ENCODE results near the gene DEFB131B.
"Not testable (repeated sequence)": the region's sequence is repeated elsewhere in the genome, so short reads cannot be mapped to it uniquely, and the experiment has no call there.

Gene DEFB131B

GRCh38 chr11:71911986-71912340, 33.7 kb downstream of the DEFB131B start:
- not testable (repeated sequence) for DNase-seq

- no peak for DNase-seq
These were observed 35.7 kb downstream of the DEFB131B start for GRCh38 chr11:71913756-71914526.

- no peak for DNase-seq
These were observed 36.5 kb downstream of the DEFB131B start for GRCh38 chr11:71914617-71915189.

- no peak for DNase-seq
These were observed 39.4 kb downstream of the DEFB131B start for GRCh38 chr11:71917646-71918140.

- DNase-seq = peak; percentile 95 to 98
These were observed 49.8 kb downstream of the DEFB131B start, which contains the start of gene XNDC1N for GRCh38 chr11:71927820-71928736. Gene XNDC1N, minus strand, starts transcription at chr11:71928594. Its CDS starts 5,241 bp downstream, at chr11:71923353.

- DNase-seq = peak; percentile 97 to 98
These were observed 50.6 kb downstream of the DEFB131B start, which contains the start of gene RNF121 for GRCh38 chr11:71928737-71929443. Gene RNF121, plus strand, starts transcription at chr11:71929046. Its CDS starts 16 bp downstream, at chr11:71929062.

GRCh38 chr11:71929491-71929890, 51.2 kb downstream of the DEFB131B start:
- DNase-seq = no peak

- DNase-seq = no peak
These were observed 52.4 kb downstream of the DEFB131B start for GRCh38 chr11:71930556-71931244.

GRCh38 chr11:71931245-71931602, 53.0 kb downstream of the DEFB131B start:
- DNase-seq = no peak

- no peak for DNase-seq
These were observed 55.1 kb downstream of the DEFB131B start for GRCh38 chr11:71933141-71933933.
